H1 (cell line): ENCODE data around the gene SURF2. TPM values are rescaled to one million over a fixed set of nuclear protein-coding genes. Genes with fewer than 3 reads are reported as not detected.

ENCODE experiments used
- CTCF ChIA-PET: fragments of 300-600 bp; sonication (Branson Sonifier 250); formaldehyde crosslinking; loops from one replicate; lab custom pipeline; 2021; ENCODE audit not compliant: partially characterized antibody; lab: Charles Lee
- POLR2A ChIA-PET: fragments of 300-600 bp; sonication (Branson Sonifier 250); formaldehyde crosslinking; loops from one replicate; lab custom pipeline; 2021; ENCODE audit warnings: inconsistent platforms; ENCODE audit not compliant: partially characterized antibody; lab: Charles Lee
- DNase-seq, 2 experiments: peaks; one replicate each; pipeline versions ENCODE4 v3.0.0 to v3.0.0-alpha.2; 2010 to 2022; ENCODE audit warnings: low spot score in 2 of 2, low read depth in 1 of 2, mixed read lengths in 1 of 2
- FAIRE-seq: peaks from 2 replicates; lab custom pipeline; 2011; peaks lifted over from hg19 to GRCh38; lab: Jason Lieb, UNC
- H2AFZ ChIP-seq: 2 replicates; pipeline ENCODE4 v1.8.1; 2012; ENCODE audit warnings: low read length, inconsistent platforms
- H2AK5ac ChIP-seq: 2 replicates; pipeline ENCODE4 v1.6.1; 2013; ENCODE audit warnings: low read depth, low read length
- H2BK120ac ChIP-seq: replicated peaks from 2 replicates; pipeline ENCODE3; 2013; ENCODE audit warnings: low read depth, low read length, inconsistent platforms
- H2BK12ac ChIP-seq: 2 replicates; pipeline ENCODE4 v1.6.1; 2013; ENCODE audit warnings: low read depth, low read length
- H2BK15ac ChIP-seq: 2 replicates; pipeline ENCODE4 v1.6.1; 2013; ENCODE audit warnings: low read length
- H2BK20ac ChIP-seq: 2 replicates; pipeline ENCODE4 v1.6.1; 2013; ENCODE audit warnings: low read length
- H2BK5ac ChIP-seq: 2 replicates; pipeline ENCODE4 v1.6.1; 2013; ENCODE audit warnings: low read depth, low read length
- H3K14ac ChIP-seq: 2 replicates; pipeline ENCODE4 v1.6.1; 2013; ENCODE audit warnings: inconsistent platforms; ENCODE audit not compliant: insufficient read length
- H3K18ac ChIP-seq: 2 replicates; pipeline ENCODE4 v1.6.1; 2013; ENCODE audit warnings: low read length; ENCODE audit errors: extremely low read depth
- H3K23ac ChIP-seq: 2 replicates; pipeline ENCODE4 v1.6.1; 2013; ENCODE audit warnings: inconsistent platforms; ENCODE audit not compliant: insufficient read length
- H3K23me2 ChIP-seq: 2 replicates; pipeline ENCODE4 v1.6.1; 2013; ENCODE audit warnings: low read depth, low read length
- H3K27ac ChIP-seq: 2 replicates; pipeline ENCODE4 v1.6.1; 2011; ENCODE audit warnings: low read depth, low read length, inconsistent platforms
- H3K27me3 ChIP-seq, 4 experiments: replicated peaks in 1 of 4; 1 replicate in 1 of 4; 2 replicates in 3 of 4; pipeline versions ENCODE4 v1.6.1 to v1.8.1; 2011 to 2013; ENCODE audit warnings: low read length in 3 of 4, mild to moderate bottlenecking in 3 of 4, inconsistent platforms in 2 of 4, mixed read lengths in 2 of 4, moderate library complexity in 1 of 4; ENCODE audit not compliant: control insufficient read depth in 3 of 4, insufficient read depth in 3 of 4; ENCODE audit errors: extremely low read depth in 1 of 4
- H3K36me3 ChIP-seq, 4 experiments: 2 replicates each; pipeline versions ENCODE4 v1.6.1 to v1.8.1; 2011 to 2013; ENCODE audit warnings: mild to moderate bottlenecking in 4 of 4, low read length in 3 of 4, moderate library complexity in 2 of 4, control low read depth in 1 of 4, inconsistent platforms in 1 of 4; ENCODE audit not compliant: insufficient read depth in 4 of 4, control insufficient read depth in 2 of 4
- H3K4ac ChIP-seq: replicated peaks from 2 replicates; pipeline ENCODE3; 2013; ENCODE audit warnings: low read length, low read depth, mixed read lengths, inconsistent platforms; ENCODE audit not compliant: insufficient read length
- H3K4me1 ChIP-seq, 4 experiments: replicated peaks in 1 of 4; 1 replicate in 1 of 4; 2 replicates in 3 of 4; pipeline versions ENCODE4 v1.6.1 to v1.8.1; 2011 to 2013; ENCODE audit warnings: low read length in 3 of 4, inconsistent platforms in 2 of 4, mixed read lengths in 1 of 4; ENCODE audit not compliant: insufficient read depth in 4 of 4, control insufficient read depth in 3 of 4
- H3K4me2 ChIP-seq, 2 experiments: 2 replicates each; pipeline versions ENCODE4 v1.6.1 to v1.8.1; 2011 to 2013; ENCODE audit warnings: low read depth in 2 of 2, low read length in 2 of 2, control low read depth in 1 of 2, inconsistent platforms in 1 of 2, mild to moderate bottlenecking in 1 of 2; ENCODE audit not compliant: insufficient read depth in 1 of 2
- H3K4me3 ChIP-seq, 4 experiments: fragments of 200-600, 300-600 bp in 1 of 4; sonication (generic), shearing (Covaris generic), sonication (Bioruptor Twin) in 1 of 4; 2 replicates each; pipeline versions ENCODE4 v1.5.1 to v1.8.1; 2011 to 2016; ENCODE audit warnings: low read length in 4 of 4, low read depth in 3 of 4, control low read depth in 2 of 4, inconsistent platforms in 2 of 4, mild to moderate bottlenecking in 2 of 4, mixed read lengths in 1 of 4, moderate library complexity in 1 of 4; ENCODE audit not compliant: insufficient read depth in 2 of 4; ENCODE audit errors: extremely low read depth in 1 of 4
- H3K56ac ChIP-seq: replicated peaks from 2 replicates; pipeline ENCODE3; 2013; ENCODE audit warnings: low read depth, mild to moderate bottlenecking, mixed read lengths, low read length, inconsistent platforms; ENCODE audit not compliant: insufficient read length
- H3K79me1 ChIP-seq: 2 replicates; pipeline ENCODE4 v1.6.1; 2013; ENCODE audit warnings: low read depth, low read length, control low read depth
- H3K79me2 ChIP-seq, 2 experiments: 2 replicates each; pipeline versions ENCODE4 v1.6.1 to v1.8.1; 2012 to 2013; ENCODE audit warnings: low read length in 2 of 2, mild to moderate bottlenecking in 2 of 2, inconsistent platforms in 1 of 2; ENCODE audit not compliant: insufficient read depth in 2 of 2, control insufficient read depth in 1 of 2
- H3K9ac ChIP-seq, 4 experiments: replicated peaks in 1 of 4; 1 replicate in 1 of 4; 2 replicates in 3 of 4; pipeline versions ENCODE4 v1.6.1 to v1.8.1; 2011 to 2013; ENCODE audit warnings: low read depth in 3 of 4, low read length in 3 of 4, control low read depth in 2 of 4, mild to moderate bottlenecking in 2 of 4, moderate library complexity in 2 of 4, inconsistent platforms in 1 of 4; ENCODE audit errors: extremely low read depth in 1 of 4
- H3K9me3 ChIP-seq, 2 experiments: 2 replicates each; pipeline versions ENCODE4 v1.6.1 to v1.8.1; 2012 to 2013; ENCODE audit warnings: mild to moderate bottlenecking in 2 of 2, moderate library complexity in 2 of 2, control low read depth in 1 of 2, inconsistent platforms in 1 of 2, low read depth in 1 of 2, low read length in 1 of 2, mixed read lengths in 1 of 2; ENCODE audit not compliant: insufficient read depth in 2 of 2
- H4K20me1 ChIP-seq, 2 experiments: replicated peaks in 1 of 2; 2 replicates each; pipeline versions ENCODE3 to v1.8.1; 2011 to 2013; ENCODE audit warnings: inconsistent platforms in 2 of 2, low read length in 2 of 2, mild to moderate bottlenecking in 1 of 2; ENCODE audit not compliant: insufficient read depth in 2 of 2, control insufficient read depth in 1 of 2
- H4K5ac ChIP-seq: 2 replicates; pipeline ENCODE4 v1.6.1; 2013; ENCODE audit warnings: low read length, low read depth, mixed read lengths, inconsistent platforms; ENCODE audit not compliant: insufficient read length
- H4K8ac ChIP-seq: 2 replicates; pipeline ENCODE4 v1.8.0; 2013; ENCODE audit warnings: mild to moderate bottlenecking, moderate library complexity, low read length, inconsistent platforms; ENCODE audit not compliant: insufficient read depth; ENCODE audit errors: extremely low read depth
- H4K91ac ChIP-seq: replicated peaks from 2 replicates; pipeline ENCODE3; 2013; ENCODE audit warnings: low read length, mixed read lengths, inconsistent platforms; ENCODE audit not compliant: insufficient read length
- BACH1 ChIP-seq: IDR thresholded peaks from 2 replicates; pipeline ENCODE4 v1.6.1; 2012; ENCODE audit warnings: low read length, improper control_type of control experiment
- BRCA1 ChIP-seq: IDR thresholded peaks from 2 replicates; pipeline ENCODE4 v1.6.1; 2012; ENCODE audit warnings: low read depth, low read length, improper control_type of control experiment
- CBX8 ChIP-seq: fragments of 300-800, 300-1000 bp; sonication (generic); IDR thresholded peaks from 2 replicates; pipeline ENCODE4 v1.7.1; 2016; ENCODE audit warnings: low read depth, low read length, borderline replicate concordance
- KDM4A ChIP-seq: IDR thresholded peaks from one replicate; pipeline ENCODE4 v1.7.1; 2012; ENCODE audit warnings: low read depth, mild to moderate bottlenecking, moderate library complexity, low read length, inconsistent platforms; ENCODE audit not compliant: severe bottlenecking
- PHF8 ChIP-seq: fragments of 200-600 bp; sonication (generic); conservative IDR thresholded peaks from 2 replicates; pipeline ENCODE4 v1.7.1; 2012; ENCODE audit warnings: low read depth, mild to moderate bottlenecking, inconsistent platforms, low read length, moderate library complexity
- POU5F1 ChIP-seq: IDR thresholded peaks from 2 replicates; pipeline ENCODE4 v1.6.1; 2011; ENCODE audit warnings: low read depth, mild to moderate bottlenecking, low read length, moderate library complexity
- YY1 ChIP-seq: IDR thresholded peaks from 2 replicates; pipeline ENCODE4 v1.6.1; 2011; ENCODE audit warnings: low read depth, mild to moderate bottlenecking, low read length
- WGBS, 2 experiments: shearing (Covaris generic) in 1 of 2; methylation state at CpG; one replicate each; pipeline versions ENCODE4 v1.1.6 to v1.1.7; 2013 to 2015; ENCODE audit warnings: low lambda C conversion rate in 2 of 2, mixed read lengths in 2 of 2, inconsistent platforms in 1 of 2, low coverage in 1 of 2, missing lambda C conversion rate in 1 of 2; ENCODE audit not compliant: insufficient replicate concordance in 2 of 2, insufficient coverage in 1 of 2, insufficient read length in 1 of 2; ENCODE audit errors: extremely low coverage in 1 of 2, missing lambda C conversion rate in 1 of 2; 5-methylcytosine and 5-hydroxymethylcytosine counted together
- polyA plus RNA-seq, 7 experiments: library from polyadenylated mRNA; depleted of rRNA in 3 of 7; stranded (reverse) in 5 of 7; unstranded in 2 of 7; fragments of >200 nt in 5 of 7; fragments of 200-250 nt in 2 of 7; gene quantifications; 1 replicate in 5 of 7; 2 replicates in 1 of 7; 4 replicates in 1 of 7; pipeline versions ENCODE4 v1.2.1 to v1.2.3, GENCODE V29; 2011 to 2013; ENCODE audit warnings: missing spikeins in 2 of 7, mixed read lengths in 2 of 7
- total RNA-seq: library from RNA; stranded (reverse); fragmentation: NEBNext Ultra II Directional; extraction: Animal tissue kit (Norgen Biotek cat#: 25700); gene quantifications from 2 replicates; pipeline ENCODE4 v1.2.1, GENCODE V29; 2021
- TF ChIP-seq, protein P1 (sequence below): IDR thresholded peaks from 2 replicates; pipeline ENCODE4 v1.6.1; 2011; ENCODE audit warnings: low read depth, mild to moderate bottlenecking, low read length; ENCODE audit not compliant: insufficient read depth
- TF ChIP-seq, protein P2 (sequence below): IDR thresholded peaks from 2 replicates; pipeline ENCODE4 v1.6.1; 2012; ENCODE audit warnings: low read length, inconsistent platforms

Gene SURF2
- total and polyA plus RNA-seq, 2 of the 8 experiments (the other 6 are each of a cell fraction or from before 2014, with no cell fraction given): 36.6 to 37.7 TPM

DNA sequence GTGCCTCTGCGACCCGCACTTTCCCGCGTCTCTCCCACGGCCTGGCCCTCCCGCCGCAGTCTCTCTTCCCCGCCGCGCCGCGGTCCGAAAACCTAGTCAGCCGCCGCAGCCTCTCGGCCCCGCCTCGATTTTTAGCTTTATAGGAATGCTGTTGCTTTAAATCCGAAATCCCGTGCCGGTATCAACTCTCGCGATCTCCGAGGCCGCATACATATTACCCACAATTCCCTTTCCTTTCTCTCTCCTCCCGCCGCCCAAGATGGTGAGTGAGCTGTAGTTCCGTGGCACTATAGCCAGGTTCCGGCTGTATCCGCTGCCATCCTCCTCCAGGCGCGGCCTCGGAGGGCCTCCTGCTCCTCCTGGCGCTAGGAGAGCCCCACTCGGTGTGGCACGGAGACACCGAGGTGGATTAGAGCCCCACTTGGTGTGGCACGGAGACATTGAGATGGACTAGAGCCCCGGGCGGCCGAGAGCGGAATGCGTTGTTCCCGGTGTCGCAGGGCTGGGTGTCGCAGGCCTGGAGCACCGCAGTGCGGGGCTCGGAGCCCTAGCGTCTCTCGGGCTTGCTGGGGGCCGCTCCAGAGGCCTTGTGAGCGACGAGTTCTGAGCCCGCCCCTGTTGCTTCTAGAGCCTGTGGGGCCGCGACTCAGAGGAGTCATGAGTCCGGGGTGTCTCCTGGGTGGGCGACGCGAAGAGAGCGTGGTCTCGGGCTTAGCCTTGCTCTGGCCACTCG is 8.2 kb upstream of the SURF2 start, which contains the start of the genes MED22 and RPL7A:
Gene MED22 (minus strand): TSS at position 147 of the 733 bp plus-strand sequence. CDS start 1,469 bp downstream, outside the sequence.
Gene RPL7A (plus strand): TSS at position 234 of the 733 bp plus-strand sequence. CDS start 26 bp downstream, at position 260.
- Histone ChIP-seq H2BK15ac (no peak within 1 kb of the TSS), H3K23me2 (peaks cover 9% of the 10 kb centered on the region; the same call in 1 of the 2 replicates), H3K4me3 (peak within 1 kb of the TSS; percentile 93 to 100 (median 96)), H3K4ac (peak within 1 kb of the TSS; percentile 97), H3K14ac (no peak within 1 kb of the TSS), H2BK5ac (peak within 1 kb of the TSS; percentile 100), H2AFZ (no peak within 1 kb of the TSS), H3K79me1 (peaks cover 17% of the 10 kb centered on the region), H2AK5ac (peak within 1 kb of the TSS; percentile 75; the same call in 1 of the 2 replicates), H3K23ac (no peak within 1 kb of the TSS), H4K8ac (peak within 1 kb of the TSS; percentile 100), H4K5ac (peak within 1 kb of the TSS; percentile 97), H3K27ac (peak within 1 kb of the TSS; percentile 99), H2BK20ac (no peak within 1 kb of the TSS), H4K91ac (peak within 1 kb of the TSS; percentile 87), H3K27me3 (no peaks in the 10 kb centered on the region), H4K20me1 (peaks cover 14 to 32% of the 10 kb centered on the region in 2 experiments), H3K9me3 (no peaks in the 10 kb centered on the region), H3K18ac (peak within 1 kb of the TSS; percentile 96), H3K9ac (peak within 1 kb of the TSS; percentile 98 to 99 (median 98)), H3K4me1 (peaks cover 0 to 10% (median 7%) of the 10 kb centered on the region in 4 experiments; a peak in 6 of 7 replicates), H3K36me3 (peaks cover 37 to 77% (median 65%) of the 10 kb centered on the region in 4 experiments), H2BK120ac (no peak within 1 kb of the TSS), H3K4me2 (peak within 1 kb of the TSS; percentile 91 to 97), H3K56ac (peak within 1 kb of the TSS; percentile 81), H3K79me2 (peaks cover 9 to 39% of the 10 kb centered on the region in 2 experiments), H2BK12ac (peak within 1 kb of the TSS; percentile 50; the same call in 1 of the 2 replicates)
- FAIRE-seq (no peak), DNase-seq (peak; percentile 77 to 93)
- ChIA-PET POLR2A (interaction anchor here (0.6 to 16.1 kb wide), 39 partner anchors 3 to 499 kb away, joined by 3 to 461 read pairs (median 4); partner anchors contain the start of genes ADAMTS13, CACFD1, MED22 and REXO4), CTCF (interaction anchor here (0.7 to 3.3 kb wide), 4 partner anchors 8 to 162 kb away, joined by 3 to 22 read pairs (median 3); partner anchors contain the start of genes SURF1 and SURF2)
- 1% methylated on average over 52 of the region's 64 CpGs; no CpG with 5 or more reads in 1 of the 2 experiments for WGBS, 2 experiments
- TF ChIP-seq BRCA1 (peak; percentile 92), CBX8 (no peak), PHF8 (peak; percentile 96), YY1 (peak; percentile 86), POU5F1 (no peak), BACH1 (no peak), KDM4A (peak; percentile 67)
- TF ChIP-seq, protein P1, sequence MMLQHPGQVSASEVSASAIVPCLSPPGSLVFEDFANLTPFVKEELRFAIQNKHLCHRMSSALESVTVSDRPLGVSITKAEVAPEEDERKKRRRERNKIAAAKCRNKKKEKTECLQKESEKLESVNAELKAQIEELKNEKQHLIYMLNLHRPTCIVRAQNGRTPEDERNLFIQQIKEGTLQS: no peak
- TF ChIP-seq, protein P2, sequence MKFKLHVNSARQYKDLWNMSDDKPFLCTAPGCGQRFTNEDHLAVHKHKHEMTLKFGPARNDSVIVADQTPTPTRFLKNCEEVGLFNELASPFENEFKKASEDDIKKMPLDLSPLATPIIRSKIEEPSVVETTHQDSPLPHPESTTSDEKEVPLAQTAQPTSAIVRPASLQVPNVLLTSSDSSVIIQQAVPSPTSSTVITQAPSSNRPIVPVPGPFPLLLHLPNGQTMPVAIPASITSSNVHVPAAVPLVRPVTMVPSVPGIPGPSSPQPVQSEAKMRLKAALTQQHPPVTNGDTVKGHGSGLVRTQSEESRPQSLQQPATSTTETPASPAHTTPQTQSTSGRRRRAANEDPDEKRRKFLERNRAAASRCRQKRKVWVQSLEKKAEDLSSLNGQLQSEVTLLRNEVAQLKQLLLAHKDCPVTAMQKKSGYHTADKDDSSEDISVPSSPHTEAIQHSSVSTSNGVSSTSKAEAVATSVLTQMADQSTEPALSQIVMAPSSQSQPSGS: peak; percentile 85
